HG02981 (cell line): ENCODE measurements around the gene IQCH.

Source experiments
- ATAC-seq: cut with Tn5 transposase; IDR thresholded peaks from one replicate; pipeline ENCODE4 v1.9.1; 2021; ENCODE audit warnings: mild to moderate bottlenecking, moderate library complexity; ENCODE audit not compliant: unreplicated experiment

IQCH gene

GRCh38 chr15:67389975-67390374, 135.4 kb downstream of the IQCH start:
- ATAC-seq: no peak

- no peak for ATAC-seq
Measured at GRCh38 chr15:67394873-67395639, 140.5 kb downstream of the IQCH start.

GRCh38 chr15:67396114-67396513, 141.5 kb downstream of the IQCH start:
- ATAC-seq: no peak

GRCh38 chr15:67397139-67397538, 142.6 kb downstream of the IQCH start:
- no peak for ATAC-seq

GRCh38 chr15:67399925-67400324, 145.3 kb downstream of the IQCH start:
- ATAC-seq: no peak

GRCh38 chr15:67400890-67401289, 146.3 kb downstream of the IQCH start:
- ATAC-seq: no peak

- ATAC-seq: no peak
Measured at GRCh38 chr15:67401336-67401735, 146.8 kb downstream of the IQCH start.

GRCh38 chr15:67403428-67404154, 149.0 kb downstream of the IQCH start:
- no peak for ATAC-seq

- ATAC-seq: no peak
Measured at GRCh38 chr15:67405208-67406191, 150.9 kb downstream of the IQCH start.

- ATAC-seq: no peak
Measured at GRCh38 chr15:67406257-67406861, 151.8 kb downstream of the IQCH start.

GRCh38 chr15:67407786-67408185, 153.2 kb downstream of the IQCH start:
- no peak for ATAC-seq

GRCh38 chr15:67409175-67409574, 154.6 kb downstream of the IQCH start:
- ATAC-seq: no peak

GRCh38 chr15:67411486-67411885, 156.9 kb downstream of the IQCH start:
- no peak for ATAC-seq

GRCh38 chr15:67413770-67414390, 159.3 kb downstream of the IQCH start:
- no peak for ATAC-seq

- no peak for ATAC-seq
Measured at GRCh38 chr15:67415181-67415580, 160.6 kb downstream of the IQCH start.

GRCh38 chr15:67416891-67417290, 162.3 kb downstream of the IQCH start:
- no peak for ATAC-seq

- ATAC-seq: no peak
Measured at GRCh38 chr15:67419705-67420104, 165.1 kb downstream of the IQCH start.

- ATAC-seq: no peak
Measured at GRCh38 chr15:67420137-67420536, 165.6 kb downstream of the IQCH start.

GRCh38 chr15:67421105-67421504, 166.5 kb downstream of the IQCH start:
- no peak for ATAC-seq

GRCh38 chr15:67422296-67422695, 167.7 kb downstream of the IQCH start:
- ATAC-seq: no peak
